DMS53 treated with DMSO at 0.1 percent for 48 hours (cell line): ENCODE measurements around the gene EMC8.
"Not testable (repeated sequence)": the region's sequence is repeated elsewhere in the genome, so short reads cannot be mapped to it uniquely, and the experiment has no call there.

Experiments
- DNase-seq: peaks from one replicate; lab custom pipeline; 2025; ENCODE audit not compliant: unreplicated experiment; lab: John Stamatoyannopoulos, UW

The EMC8 gene

DNA sequence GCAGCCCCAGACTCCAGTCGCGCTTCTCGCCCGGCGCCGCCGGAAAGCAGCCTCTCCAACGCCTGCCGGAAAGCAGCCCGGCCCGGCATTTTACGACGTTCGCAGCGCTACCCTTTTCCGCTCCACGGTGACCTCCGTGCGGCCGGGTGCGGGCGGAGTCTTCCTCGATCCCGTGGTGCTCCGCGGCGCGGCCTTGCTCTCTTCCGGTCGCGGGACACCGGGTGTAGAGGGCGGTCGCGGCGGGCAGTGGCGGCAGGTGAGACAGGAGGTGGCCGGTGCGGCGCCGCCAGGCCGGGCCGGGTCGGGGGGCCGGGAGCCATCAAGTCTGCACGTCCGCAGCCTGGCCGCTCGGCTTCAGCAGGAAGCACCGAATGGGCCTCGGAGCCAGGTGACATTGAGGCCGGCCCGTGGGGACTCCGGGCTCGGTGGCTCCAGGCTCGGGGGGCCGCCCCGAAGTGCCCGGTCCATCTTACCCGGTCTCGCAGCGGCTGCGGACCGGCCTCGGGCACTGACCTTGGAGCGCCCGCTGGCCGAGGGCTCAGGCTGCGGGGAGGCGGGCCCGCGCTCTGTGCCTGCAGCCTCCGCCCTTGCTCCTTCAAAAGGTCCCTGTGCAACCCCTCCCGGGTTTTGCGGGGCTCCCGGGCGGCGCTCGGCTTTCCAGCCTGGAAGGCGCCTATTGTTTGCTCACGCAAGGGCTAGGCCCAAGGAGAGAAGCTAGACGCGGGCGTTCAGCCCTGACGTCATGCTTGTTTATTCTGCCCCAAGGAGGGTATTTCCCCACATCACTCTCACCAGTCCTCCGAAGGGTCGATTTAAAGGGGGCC lies at the start of gene EMC8, which contains the start of gene COX4I1:
TSS of gene EMC8 (minus strand) at position 48 of the 824 bp plus-strand sequence. CDS start 249 bp downstream, outside the sequence.
TSS of gene COX4I1 (plus strand) at position 199 of the 824 bp plus-strand sequence. CDS start 1,511 bp downstream, outside the sequence.
- peak; percentile 80 for DNase-seq

- no peak for DNase-seq
These were observed 49.6 kb upstream of the EMC8 start for GRCh38 chr16:85848986-85849385.

- no peak for DNase-seq
These were observed 48.6 kb upstream of the EMC8 start for GRCh38 chr16:85847681-85848601.

DNA sequence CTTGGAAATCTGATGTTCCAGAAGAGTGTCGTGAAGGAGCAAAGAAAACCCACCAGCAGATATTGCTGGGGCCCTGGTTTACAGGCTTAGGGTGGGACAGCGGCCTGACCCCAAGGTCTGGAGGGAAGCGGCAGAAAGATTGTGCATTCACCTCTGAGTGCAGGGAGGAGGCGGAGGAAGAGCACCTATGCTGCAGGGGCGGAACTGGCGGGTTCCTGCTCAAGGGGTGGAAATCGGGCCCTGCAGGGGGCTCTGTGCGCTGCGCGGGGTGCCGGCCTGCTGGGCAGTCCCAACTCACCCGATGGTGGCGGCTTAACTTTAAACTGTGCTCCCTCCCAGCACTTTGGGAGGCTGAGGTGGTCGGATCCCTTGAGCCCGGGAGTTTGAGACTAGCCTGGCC lies 47.7 kb upstream of the EMC8 start:
- DNase-seq = no peak

DNA sequence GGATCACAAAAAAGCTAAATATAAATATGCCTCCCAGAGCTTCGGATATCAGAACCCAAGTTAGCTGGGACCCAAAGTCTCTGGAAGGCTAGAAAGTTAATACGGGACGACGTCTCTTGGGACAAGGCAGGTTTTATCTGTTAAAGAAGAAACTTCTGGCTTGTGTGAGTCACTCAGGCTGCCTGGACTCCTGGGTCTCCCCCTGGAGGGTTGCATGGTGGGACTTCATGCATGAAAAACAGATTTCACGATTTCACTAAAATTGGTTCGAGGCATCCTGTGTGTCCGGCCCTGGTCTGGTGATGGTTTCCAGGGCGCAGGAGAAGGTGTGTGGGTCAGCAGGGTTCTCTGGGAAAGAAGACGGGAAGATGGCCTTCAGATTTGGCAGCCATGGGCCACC lies 47.1 kb upstream of the EMC8 start:
- DNase-seq = no peak

GRCh38 chr16:85845266-85845665 lies 45.9 kb upstream of the EMC8 start:
- DNase-seq = no peak

GRCh38 chr16:85844786-85845185 lies 45.4 kb upstream of the EMC8 start:
- no peak for DNase-seq

DNA sequence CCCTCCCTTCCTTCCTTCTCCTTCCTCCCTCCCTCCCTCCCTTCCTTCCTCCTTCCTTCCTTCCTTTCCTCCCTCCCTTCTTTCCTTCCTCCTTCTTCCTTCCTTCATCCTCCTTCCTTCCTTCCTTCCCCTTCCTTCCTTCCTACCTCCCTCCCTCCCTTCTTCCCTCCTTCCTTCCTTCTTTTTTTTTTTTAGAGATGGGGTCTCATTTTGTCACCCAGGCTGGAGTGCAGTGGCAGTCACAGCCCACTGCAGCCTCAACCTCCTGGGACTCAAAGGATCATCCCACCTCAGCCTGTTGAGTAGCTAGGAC lies 44.8 kb upstream of the EMC8 start:
- no peak for DNase-seq

DNA sequence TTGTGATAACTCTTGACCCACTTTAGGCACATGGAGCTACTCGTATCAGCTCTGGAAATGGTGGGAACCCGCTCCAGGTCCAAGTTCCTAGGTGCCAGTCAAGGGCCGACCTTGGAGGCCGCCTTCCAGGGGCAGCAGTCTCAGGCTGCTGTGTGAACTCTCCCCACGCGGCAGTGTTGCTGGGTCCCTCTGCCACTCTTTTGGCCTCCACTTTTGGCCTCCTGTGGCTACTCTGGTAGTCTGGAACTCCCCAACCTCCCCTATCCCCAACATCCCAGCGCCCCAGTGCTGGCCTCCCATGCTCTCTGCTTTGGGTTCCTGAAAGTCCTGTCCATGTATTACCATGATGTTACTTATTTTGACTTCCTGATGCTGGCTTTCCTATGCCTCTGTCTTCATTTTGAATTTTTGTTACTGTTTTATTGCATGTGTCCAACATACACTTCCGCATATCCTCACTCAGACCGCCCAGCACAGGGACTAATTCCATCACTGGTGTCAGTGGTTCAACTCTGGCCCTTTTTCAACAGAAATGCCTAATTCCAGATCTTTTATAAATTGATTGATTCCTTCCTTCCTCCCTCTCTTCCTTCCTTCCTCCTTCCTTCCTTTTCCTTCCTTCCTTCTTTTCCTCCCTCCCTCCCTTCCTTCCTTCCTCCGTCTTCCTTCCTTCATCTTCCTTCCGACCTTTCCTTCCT lies 44.3 kb upstream of the EMC8 start:
- DNase-seq = no peak

DNA sequence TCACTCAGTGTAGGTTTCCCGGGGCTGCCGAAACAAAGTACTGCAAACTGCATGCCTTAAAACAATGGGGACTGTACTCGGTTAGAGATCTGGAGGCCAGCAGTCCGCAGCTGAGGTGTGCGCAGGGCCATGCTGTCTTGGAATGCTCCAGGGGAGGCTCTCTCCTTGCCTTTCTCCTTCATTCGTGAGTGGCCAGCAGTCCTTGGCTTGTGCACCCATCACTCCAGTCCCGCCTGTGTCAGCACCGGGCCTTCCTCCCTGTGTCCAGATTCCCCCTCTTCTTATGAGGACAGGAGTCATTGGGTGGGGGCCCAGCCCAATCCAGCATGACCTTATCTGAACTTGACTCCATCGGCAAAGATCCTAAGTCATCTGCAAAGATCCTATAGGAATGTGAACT lies 43.5 kb upstream of the EMC8 start:
- DNase-seq = no peak

GRCh38 chr16:85842435-85842834 lies 43.1 kb upstream of the EMC8 start:
- DNase-seq = no peak

DNA sequence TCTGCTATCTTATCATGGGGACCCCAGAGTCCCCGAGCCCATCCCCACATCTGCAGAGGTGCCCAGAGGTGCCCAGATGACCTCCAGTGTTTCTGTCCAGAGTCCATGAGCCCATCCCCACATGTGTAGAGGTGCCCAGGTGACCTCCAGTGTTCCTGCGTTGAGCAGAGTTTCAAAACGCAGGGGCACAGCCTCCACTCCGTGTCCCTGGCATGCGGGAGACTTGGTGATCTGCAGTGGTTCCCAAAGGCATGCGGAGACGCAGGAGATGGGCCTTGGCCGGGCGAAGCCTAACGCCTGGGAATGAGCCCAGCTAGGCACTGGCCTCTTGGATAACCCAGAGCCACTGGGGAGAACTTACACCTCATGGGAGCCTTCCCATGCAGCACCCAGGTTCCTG lies 41.5 kb upstream of the EMC8 start:
- no peak for DNase-seq

- DNase-seq = no peak
These were observed 41.1 kb upstream of the EMC8 start for GRCh38 chr16:85840395-85840794.

DNA sequence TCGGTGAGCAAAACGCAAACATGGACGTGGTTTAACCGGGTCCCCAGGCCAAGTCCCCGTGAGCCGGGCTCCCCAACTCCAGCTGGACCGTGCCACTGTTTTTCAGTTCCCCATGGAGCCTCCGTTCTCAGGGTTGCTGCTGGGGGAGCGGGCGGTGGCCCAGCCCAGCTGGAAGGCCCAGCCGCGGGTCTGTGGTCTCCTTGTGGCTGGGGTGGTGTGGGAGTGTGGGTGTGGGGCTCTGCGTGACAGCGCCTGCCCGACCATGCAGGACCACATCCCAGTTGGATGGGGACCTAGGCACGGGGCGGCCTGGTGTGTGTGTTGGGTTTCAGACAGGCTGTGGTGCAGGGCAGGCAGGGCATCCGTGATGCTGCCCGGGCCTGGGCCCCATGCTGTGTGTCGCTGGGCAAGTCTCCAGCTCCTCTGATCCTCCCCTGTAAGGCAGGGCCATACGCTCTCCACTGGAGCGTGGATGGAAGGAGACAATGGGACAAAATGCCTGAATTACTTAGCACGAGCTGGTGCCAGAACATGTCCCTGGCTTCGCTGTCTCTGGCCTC lies 40.4 kb upstream of the EMC8 start:
- DNase-seq = no peak

- DNase-seq = no peak
These were observed 39.7 kb upstream of the EMC8 start for GRCh38 chr16:85838876-85839585.

GRCh38 chr16:85838381-85838780 lies 39.0 kb upstream of the EMC8 start:
- no peak for DNase-seq

- DNase-seq = not testable (repeated sequence)
These were observed 38.3 kb upstream of the EMC8 start for GRCh38 chr16:85837654-85838053.

- no peak for DNase-seq
These were observed 37.6 kb upstream of the EMC8 start for GRCh38 chr16:85836706-85837582.

DNA sequence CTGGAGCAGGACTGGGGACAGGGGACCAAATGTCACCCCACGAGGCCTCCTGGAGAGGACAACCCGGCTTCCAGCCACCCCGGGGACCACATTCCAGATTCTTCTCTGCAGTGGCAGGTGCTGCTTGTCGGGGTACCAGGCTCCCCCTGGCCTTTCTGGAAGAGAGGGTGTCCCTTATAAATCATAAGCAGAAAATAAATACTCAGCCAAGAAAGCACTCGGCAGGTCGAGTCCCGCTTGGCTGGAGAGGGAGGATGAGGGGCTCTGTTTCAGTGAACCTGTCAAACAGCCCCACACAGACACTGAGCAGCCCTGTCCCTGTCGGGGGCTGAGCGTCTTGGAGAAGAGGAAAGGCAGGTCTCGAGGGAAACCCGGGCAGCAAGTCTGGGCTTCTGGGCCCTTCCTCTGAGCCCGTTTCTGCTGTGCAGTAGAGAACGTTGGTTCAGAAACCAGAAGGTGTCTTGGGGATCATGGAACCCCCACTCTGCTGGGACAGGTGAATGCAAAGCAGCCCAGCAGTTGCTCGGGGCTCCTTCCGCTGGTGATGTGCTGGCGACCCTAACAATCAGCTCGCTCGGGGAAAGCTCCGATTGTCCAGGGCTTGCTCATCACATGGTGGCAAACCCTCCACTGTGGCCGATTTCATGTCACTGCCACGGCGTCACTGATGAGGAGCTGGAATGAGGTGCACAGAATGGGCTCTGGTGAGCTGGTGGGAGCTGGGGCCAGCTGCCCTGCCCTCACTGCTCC lies 36.8 kb upstream of the EMC8 start:
- no peak for DNase-seq
